GM10248 (cell line): ENCODE data around the gene ZBTB7A.

ENCODE experiments used
- CTCF ChIA-PET: fragments of 300-600 bp; sonication (Branson Sonifier 250); formaldehyde crosslinking; extraction: SDS; loops from one replicate; lab custom pipeline; 2021; ENCODE audit warnings: antibody characterized with exemption; lab: Yijun Ruan, JAX
- POLR2A ChIA-PET: fragments of 350-650 bp; sonication (Branson Sonifier 250); formaldehyde crosslinking; extraction: SDS; loops from one replicate; lab custom pipeline; 2020; ENCODE audit warnings: antibody characterized with exemption; lab: Yijun Ruan, JAX
- DNase-seq: peaks from one replicate; pipeline ENCODE4 v3.0.0; 2012; ENCODE audit errors: extremely low spot score
- CTCF ChIP-seq: IDR thresholded peaks from 2 replicates; pipeline ENCODE4 v1.5.1; 2012; ENCODE audit warnings: mild to moderate bottlenecking, low read depth; ENCODE audit errors: extremely low read depth, missing control alignments, control extremely low read depth

Gene ZBTB7A

GRCh38 chr19:4099041-4099764, 32.5 kb upstream of the ZBTB7A start:
- no peak for TF ChIP-seq CTCF
- no peak for DNase-seq
- CTCF ChIA-PET: interaction anchor here (1.8 to 1.9 kb wide), 2 partner anchors 10 to 40 kb away, joined by 5 to 6 read pairs; no protein-coding TSS in a partner anchor
- POLR2A ChIA-PET: interaction anchor here (0.5 kb wide), 2 partner anchors 8 to 1120 kb away, joined by 3 to 6 read pairs; no protein-coding TSS in a partner anchor

- no peak for TF ChIP-seq CTCF
- POLR2A ChIA-PET: no interaction called here
- no peak for DNase-seq
- CTCF ChIA-PET: interaction anchor here (1.8 to 1.9 kb wide), 2 partner anchors 11 to 41 kb away, joined by 5 to 6 read pairs; no protein-coding TSS in a partner anchor
Measured at GRCh38 chr19:4098493-4098892, 31.8 kb upstream of the ZBTB7A start.

- TF ChIP-seq CTCF: no peak
- ChIA-PET CTCF (no interaction called here), POLR2A (no interaction called here)
- no peak for DNase-seq
Measured at GRCh38 chr19:4097501-4097900, 30.8 kb upstream of the ZBTB7A start.

- ChIA-PET CTCF (interaction anchor here (1.0 to 1.3 kb wide), 4 partner anchors 19 to 109 kb away, joined by 3 to 7 read pairs (median 3); no protein-coding TSS in a partner anchor), POLR2A (interaction anchor here (0.6 kb wide), 1 partner anchor 73 kb away, joined by 3 read pairs; no protein-coding TSS in a partner anchor)
- DNase-seq: no peak
- no peak for TF ChIP-seq CTCF
Measured at GRCh38 chr19:4096049-4096892, 29.6 kb upstream of the ZBTB7A start.

GRCh38 chr19:4095488-4095844, 28.8 kb upstream of the ZBTB7A start:
- ChIA-PET POLR2A (interaction anchor here (0.6 kb wide), 1 partner anchor 74 kb away, joined by 3 read pairs; no protein-coding TSS in a partner anchor), CTCF (interaction anchor here (1.0 to 1.3 kb wide), 2 partner anchors 44 to 108 kb away, joined by 3 to 7 read pairs; no protein-coding TSS in a partner anchor)
- DNase-seq: no peak
- no peak for TF ChIP-seq CTCF

- ChIA-PET POLR2A (no interaction called here), CTCF (interaction anchor here (1.3 kb wide), 1 partner anchor 45 kb away, joined by 7 read pairs; no protein-coding TSS in a partner anchor)
- TF ChIP-seq CTCF: no peak
Measured at GRCh38 chr19:4094761-4095487, 28.2 kb upstream of the ZBTB7A start.

More at GRCh38 chr19:4094761-4095487, 28.2 kb upstream of the ZBTB7A start:
- DNase-seq: no peak
